GM19238 (cell line): ENCODE results near the gene ZNF467.

ENCODE experiments used
- DNase-seq: peaks from one replicate; pipeline ENCODE4 v3.0.0; 2011; ENCODE audit warnings: low spot score; ENCODE audit not compliant: insufficient read length

The ZNF467 gene

GRCh38 chr7:149728491-149729375 is 44.7 kb downstream of the ZNF467 start:
- DNase-seq, result no peak

- no peak for DNase-seq
Measured at GRCh38 chr7:149727899-149728476, 45.4 kb downstream of the ZNF467 start.

- DNase-seq, result no peak
Measured at GRCh38 chr7:149727053-149727898, 46.1 kb downstream of the ZNF467 start.

- DNase-seq, result no peak
Measured at GRCh38 chr7:149725916-149726315, 47.5 kb downstream of the ZNF467 start.

GRCh38 chr7:149725426-149725821 is 48.0 kb downstream of the ZNF467 start:
- no peak for DNase-seq

DNA sequence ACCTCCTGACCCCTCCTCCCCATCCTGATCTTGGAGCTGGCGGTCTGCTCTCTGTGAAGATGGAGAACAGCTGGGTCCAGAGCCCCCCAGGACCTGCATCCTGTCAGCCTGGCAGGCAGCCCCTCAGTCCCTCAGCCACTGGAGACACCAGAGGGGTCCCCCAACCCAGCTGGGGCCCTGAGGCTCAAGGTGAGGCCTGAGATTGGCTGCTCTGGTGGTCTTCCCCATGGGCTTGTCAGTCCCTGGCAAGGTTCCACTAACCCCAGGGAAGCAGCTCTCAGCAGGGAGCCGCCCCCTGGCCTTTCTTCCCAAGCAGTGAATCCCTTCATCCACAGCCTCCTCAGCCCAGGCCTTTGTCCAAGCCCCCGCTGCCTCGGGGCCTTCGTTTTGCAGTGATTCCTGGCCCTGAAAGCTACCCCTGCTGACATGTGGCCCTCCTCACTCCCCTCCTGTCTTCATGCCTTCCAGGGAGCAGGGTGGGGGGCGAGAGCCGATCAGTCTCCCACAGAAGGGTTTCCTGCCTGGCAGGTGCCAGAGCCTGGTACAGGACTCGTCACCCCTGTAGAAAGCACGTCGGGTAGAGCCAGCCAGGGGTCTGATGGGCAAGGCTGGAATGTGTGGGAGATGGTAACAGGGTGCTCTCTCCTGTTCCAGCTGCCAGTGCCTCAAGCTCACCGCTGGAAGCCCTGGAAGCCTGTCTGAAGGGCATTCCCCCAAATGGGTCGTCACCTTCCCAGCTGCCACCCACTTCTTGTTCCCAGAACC is 48.5 kb downstream of the ZNF467 start:
- DNase-seq, result no peak

DNA sequence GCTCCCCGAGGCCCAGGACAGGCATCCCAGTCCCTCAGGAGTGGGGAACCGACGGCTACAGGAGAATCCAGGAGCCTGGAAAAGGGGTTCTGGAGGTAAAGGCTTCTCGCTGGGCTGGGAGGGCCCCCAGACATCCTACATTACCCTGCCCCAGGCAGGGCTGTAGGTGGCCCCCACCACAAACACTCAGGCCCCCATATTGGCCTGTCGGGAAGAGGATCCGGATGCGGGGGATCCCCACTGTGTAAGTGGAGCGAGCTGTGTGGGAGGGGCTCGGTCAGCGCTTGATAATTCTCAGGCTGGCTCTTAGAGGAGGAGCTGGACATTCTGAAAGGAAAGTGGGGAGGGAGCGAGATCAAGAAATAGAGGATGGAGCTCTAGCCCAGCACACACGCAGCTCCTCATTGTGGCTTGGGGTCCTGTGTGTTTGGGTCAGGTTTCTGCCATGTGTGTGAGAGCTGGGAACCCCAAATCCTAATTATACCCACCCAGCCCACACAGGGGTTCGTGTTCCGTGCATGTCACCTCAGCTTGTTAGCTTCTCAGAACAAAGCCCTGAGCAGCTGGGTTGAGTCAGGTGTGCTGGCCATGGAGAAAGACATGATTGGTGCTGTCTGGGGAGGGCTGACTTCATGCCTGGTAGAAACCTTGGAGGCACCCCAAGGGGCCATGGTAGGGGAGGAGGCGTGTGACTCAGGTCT is 49.4 kb downstream of the ZNF467 start:
- DNase-seq, result no peak

DNA sequence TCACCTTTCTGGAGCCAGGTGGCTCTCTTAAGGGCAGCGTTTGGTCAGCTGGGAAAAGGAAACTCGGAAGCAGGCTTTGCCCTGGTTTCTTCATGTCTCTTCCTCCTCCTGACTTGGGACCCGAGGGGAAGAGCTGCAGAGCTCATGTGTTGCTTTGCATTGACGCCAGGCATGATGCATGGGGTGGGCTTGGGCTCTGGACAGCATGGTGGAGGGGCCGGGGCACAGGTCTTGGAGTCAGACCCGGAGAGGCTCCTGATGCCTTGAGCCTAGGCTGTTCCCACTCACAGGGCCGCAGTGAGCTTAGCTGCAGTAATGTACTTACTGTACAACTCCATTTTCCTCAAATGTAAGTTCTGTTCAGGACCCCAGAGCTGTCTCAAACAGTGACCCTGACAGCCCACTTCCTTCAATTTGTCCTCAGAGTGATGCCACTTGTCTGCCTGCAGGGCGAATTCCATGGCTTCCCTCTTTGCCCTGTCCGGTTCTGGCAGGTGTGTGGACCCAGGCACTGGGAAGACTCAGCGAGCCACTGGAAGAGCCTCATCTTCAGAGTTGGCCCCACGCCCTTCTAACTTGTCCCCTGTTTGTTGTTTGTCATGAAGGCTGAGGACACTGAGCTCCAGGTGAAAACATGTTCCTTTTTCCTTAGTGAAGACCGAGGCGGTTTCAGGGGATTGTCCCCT is 50.2 kb downstream of the ZNF467 start:
- DNase-seq, result no peak

- no peak for DNase-seq
Measured at GRCh38 chr7:149722356-149722957, 50.9 kb downstream of the ZNF467 start.

- no peak for DNase-seq
Measured at GRCh38 chr7:149721084-149721601, 52.2 kb downstream of the ZNF467 start.

DNA sequence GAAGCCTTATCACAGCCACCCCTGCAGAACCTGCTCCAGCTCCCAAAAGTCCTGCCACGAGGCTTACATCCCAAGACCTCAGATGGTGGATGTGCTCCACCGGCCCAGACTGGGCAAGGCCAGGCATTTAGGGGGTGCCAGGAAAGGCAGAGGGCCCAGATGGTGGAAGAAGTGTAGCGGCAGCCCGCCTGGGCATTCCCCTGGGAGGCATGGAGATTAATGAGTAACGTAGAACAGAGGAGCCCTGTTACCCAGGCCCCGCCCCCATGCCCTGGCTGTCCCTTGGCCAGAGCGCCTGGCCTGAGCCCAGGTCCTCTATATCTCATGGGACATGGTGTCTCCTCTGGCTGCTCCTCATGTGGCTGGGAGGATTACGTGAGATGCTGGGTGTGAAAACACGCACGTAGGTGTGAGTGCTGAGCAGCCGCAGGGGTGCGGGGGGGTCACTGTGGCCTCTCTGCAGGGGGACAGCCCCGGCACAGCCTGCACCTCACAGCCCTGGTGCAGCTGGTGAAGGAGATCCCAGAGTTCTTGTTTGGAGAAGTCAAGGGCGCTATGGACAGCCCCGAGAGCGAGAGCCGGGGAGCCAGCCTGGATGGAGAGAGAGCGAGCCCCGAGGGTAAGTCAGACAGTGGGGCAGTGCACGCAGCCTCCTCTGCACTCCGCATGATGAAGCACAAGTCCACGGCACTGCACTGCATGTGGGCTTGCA is 52.9 kb downstream of the ZNF467 start:
- DNase-seq, result no peak

- DNase-seq, result no peak
Measured at GRCh38 chr7:149719912-149720335, 53.5 kb downstream of the ZNF467 start.

GRCh38 chr7:149719050-149719899 is 54.1 kb downstream of the ZNF467 start:
- no peak for DNase-seq

- no peak for DNase-seq
Measured at GRCh38 chr7:149718730-149719049, 54.7 kb downstream of the ZNF467 start.

GRCh38 chr7:149717481-149717880 is 55.9 kb downstream of the ZNF467 start:
- DNase-seq, result no peak

DNA sequence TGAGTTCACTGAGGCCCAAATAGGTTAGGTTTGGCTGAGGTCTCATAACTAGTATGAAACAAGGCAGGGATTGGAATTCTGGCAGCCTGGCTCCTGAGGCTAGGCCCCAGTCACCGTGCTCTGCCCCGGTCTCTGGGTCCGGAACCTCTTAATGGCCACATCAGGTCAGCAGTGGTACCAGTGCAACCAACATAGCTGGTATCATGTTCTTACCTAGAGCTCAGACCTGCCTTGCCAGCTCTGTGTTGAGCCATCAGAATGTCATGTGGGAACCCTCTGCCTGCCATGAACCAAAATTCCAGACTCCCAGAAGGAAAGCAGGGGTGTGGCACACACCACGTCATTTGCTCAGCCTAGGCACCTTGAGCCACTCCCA is 56.5 kb downstream of the ZNF467 start:
- no peak for DNase-seq

DNA sequence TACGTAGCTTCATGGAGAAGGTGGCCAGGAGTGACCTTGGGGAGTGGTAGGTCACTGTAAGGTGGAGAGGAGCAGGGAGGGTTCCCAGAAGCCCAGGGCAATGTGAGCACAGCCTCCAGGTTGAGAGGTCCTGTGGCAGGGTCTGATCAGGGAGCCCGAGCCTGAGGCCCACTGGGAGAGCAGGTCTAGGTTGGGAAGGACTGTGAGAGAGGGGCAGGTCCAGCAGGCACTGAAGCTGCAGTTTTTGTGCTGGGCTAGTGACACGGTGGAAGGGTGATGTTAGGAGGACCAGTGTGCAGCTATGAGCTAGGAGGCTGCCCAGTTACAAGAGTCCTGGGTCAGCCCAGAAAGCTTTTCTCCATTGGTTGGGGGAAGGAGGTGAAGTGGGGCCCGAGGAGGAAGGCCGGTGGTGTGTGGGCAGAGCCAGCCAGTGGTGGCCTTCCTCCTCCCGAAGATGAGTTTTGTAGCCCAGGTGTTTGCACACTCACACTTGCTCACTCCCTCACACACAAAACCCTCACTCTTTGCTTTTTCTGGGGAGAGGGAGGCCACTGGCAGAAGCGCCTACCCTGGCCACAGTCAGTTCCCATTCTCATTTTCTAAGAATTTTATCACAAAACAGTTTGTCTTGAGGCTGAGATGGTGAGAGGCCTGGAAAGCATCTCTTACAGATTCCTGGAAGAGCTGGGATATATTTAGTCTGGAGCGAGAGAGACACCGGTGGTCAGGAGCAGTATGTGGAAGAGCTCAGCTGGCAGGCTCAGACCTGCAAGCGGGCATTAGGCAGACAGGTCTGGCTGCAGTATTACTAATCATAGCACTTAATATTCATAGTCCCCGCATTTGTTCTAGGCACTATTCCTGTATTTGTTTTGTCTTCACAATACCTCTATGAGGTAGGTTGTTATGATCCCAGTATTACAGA is 57.1 kb downstream of the ZNF467 start:
- no peak for DNase-seq
